ENCODE measurements around the gene CBLB.

Gene CBLB

GRCh38 chr3:105614288-105615030 is 254.4 kb downstream of the CBLB start:
- DNase-seq, result no peak

DNA sequence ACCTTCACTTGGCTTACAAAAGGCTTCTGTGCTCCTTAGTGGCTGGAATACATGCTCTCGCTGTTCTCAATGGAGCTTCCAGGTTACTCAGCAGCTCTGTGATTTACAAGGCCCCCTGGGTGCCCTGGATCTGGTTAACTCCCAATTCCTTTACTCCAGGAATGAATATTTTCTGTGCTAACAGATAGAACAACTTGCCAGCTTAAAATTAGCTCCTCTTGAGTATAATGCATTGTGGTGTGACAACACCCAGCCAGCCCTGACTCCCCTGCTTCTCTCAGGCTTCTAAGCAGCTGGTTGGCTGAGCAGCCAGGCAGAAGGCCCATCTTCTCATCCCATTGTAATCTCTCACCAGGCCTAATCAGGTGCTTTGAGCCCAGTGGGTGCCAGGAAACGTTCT is 255.7 kb downstream of the CBLB start:
- no peak for DNase-seq

DNA sequence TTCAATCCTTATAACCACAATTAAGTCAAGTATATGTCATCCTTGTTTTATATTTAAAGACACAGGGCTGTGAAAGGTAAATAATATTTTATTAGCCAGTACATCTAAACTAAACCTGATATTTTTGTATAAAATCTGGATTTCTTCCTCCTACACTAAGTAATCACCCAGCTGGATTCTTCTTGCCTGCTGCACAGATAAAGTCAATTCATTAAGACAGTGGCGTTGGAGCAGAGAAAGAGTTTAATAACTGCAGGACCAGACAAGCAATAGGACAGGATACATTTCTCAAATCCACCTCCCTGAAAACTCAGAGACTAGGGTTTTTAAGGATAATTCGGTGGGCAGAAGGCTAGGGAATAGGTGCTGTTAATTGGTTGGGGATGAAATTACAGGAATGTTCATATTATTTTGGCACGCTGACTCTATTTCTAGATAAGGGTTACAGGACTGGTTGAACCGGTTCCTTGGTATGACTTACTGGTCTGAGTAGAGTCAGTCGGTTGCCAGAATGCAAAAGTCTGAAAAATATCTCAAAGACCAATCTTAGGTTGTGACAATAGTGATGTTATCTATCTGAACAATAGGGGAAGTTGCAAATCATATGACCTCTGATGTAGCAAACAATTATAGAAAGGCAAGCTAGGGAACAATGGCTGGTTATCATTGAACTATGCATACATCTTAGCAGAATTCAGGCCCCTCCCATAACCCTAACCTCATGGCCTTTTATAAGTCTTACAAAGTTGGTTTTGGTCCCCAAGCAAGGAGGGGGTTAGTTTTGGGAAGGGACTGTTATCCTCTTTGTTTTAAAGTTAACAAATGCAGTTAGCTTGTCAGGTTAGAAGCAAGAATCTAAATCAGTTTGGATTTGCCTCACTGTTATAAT is 257.3 kb downstream of the CBLB start:
- DNase-seq, result no peak

GRCh38 chr3:105610473-105610872 is 258.3 kb downstream of the CBLB start:
- no peak for DNase-seq

DNA sequence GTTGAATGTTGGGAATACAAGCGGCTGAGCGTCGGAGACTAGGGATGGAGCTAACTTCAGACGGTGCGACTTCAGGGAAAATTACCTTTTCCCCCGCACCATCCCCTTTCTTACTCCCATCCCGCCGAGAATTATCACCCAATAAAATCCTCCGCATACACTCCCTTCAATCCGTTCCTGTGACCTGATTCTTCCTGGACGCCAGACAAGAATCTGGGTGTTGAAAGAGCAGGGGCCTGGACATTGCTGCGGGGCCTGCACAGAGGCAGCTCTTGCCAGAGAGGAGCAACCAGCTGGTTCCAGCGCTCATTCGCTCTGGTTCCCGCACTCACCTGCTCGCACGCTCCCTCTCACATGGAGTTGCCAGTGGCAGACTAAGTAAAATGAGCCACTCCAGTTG is 260.2 kb downstream of the CBLB start:
- no peak for DNase-seq

DNA sequence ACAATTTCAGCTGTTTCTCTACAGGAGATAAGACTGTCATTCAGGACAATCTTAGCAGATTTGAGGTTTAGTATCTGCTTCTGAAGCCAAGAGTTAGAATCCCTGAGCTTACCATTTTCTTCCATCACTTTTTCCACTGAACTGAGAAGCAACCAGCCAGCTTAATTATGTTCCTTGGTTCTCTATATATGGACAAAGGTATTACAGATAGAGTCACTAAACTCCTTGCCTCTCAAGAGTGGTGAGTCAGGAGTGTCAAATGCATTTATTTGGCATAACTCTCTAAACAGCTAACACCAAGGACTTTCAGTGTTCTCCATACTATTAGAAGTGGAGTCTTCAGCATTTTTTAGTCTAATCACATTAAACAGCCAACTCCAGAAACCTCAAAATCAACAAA is 262.8 kb downstream of the CBLB start:
- DNase-seq, result no peak
